ENCODE measurements around the gene PLCXD1. TPM values are rescaled to one million over a fixed set of nuclear protein-coding genes. Genes with fewer than 3 reads are reported as not detected.

The PLCXD1 gene
- total RNA-seq, 2 donors from 2014 or later: 2.2 to 3.0 TPM

DNA sequence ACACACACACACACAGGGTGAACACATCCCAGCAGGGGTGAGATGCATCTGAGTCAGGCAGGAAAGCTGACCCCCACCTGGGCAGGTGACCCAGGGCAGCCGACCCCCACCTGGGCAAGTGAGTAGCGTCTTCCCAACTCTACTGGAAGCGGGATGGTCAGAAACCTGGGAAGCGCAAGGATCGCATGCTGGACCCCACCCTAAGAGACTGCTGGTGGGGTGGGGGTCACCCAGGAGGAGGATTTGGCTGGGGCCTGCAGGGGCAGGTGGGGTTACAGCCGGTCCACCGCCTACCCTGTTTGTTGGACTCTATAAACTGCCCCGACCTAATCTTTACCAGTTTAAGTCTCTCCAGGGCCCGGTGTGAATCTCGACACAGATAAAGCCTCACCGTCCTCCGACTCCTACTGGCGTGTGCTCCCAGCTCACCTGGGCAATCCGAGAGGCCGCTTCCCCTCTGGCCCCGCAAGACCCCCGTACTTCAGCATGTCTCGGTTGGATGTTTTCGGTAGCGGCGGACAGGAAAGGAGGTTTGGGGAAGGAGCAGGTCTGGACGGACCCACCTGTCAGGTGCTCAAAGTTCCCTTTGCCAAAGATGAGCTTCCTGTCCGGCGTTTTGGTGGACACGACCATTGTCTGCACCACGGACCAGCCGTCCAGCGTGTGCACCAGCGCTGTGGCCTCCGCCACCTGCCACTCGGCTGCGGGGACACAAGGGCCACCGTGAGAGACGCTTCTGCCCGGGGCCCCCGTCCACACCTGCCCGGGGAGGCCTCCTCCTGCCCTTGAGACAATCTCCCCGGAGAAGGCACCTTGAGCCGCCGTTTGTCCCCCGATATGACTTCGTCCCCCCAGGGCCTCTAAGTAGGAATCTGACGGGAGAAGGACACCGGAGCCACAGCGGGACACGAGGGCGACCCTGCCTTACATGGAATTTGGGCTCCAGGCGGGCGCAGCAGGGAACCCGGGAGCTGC lies 35.5 kb downstream of the PLCXD1 start:
- no peak overlapping the region for H3K27ac ChIP-seq
- no peak for TF ChIP-seq CTCF (IDR thresholded peaks at IDR 0.05)

GRCh38 chrX:317424-318067 lies 36.4 kb downstream of the PLCXD1 start:
- TF ChIP-seq CTCF (IDR thresholded peaks at IDR 0.05): no peak
- Histone ChIP-seq H3K4me1 (peaks cover 0 to 26% of the 10 kb centered on the region in 2 donors), H3K27ac (peak overlapping the region; percentile 90 to 92), H3K27me3 (no peaks in the 10 kb centered on the region), H3K9me3 (no peaks in the 10 kb centered on the region), H3K36me3 (peaks cover 28% of the 10 kb centered on the region), H3K4me3 (peak overlapping the region; percentile 91 to 97)
- DNase-seq (ENCODE audit: low spot score): no peak

More for the DNA sequence above, 35.5 kb downstream of the PLCXD1 start:
- Histone ChIP-seq H3K27me3 (no peaks in the 10 kb centered on the region), H3K9me3 (no peaks in the 10 kb centered on the region), H3K36me3 (peaks cover 37% of the 10 kb centered on the region), H3K4me1 (peaks cover 0 to 26% of the 10 kb centered on the region in 2 donors), H3K4me3 (no peak overlapping the region)
- DNase-seq (ENCODE audit: low spot score): no peak

DNA sequence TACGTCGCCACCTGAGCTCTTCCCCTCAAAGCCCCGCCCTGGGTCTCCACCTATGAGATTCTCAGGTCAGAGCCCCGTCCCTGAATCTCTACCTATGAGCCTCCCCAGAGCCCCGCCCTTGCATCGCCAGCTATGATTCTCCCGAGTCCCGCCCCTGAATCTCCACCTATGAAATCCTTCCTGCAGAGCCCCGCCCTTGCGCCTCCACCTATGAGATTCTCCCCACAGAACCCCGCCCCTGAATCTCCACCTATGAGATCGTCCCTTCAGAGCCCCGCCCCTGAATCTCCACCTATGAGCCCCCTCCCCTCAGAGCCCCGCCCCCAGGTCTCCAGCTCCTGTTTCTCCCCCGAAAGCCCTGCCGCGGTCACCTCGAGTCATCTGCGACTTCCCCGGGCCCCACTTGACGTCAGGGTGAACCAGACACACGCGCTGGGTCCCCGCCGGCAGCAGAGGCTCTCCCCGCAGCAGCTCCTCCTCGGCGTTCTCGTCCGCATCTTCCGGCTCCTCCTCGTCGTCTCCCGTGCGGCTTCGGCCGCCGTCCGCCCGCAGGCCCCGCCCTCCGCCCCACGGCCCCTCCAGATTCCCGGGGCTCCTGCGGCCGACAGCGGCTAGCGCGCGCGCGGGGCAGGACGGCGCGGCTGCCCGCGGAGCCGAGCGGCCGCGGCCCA lies 37.0 kb downstream of the PLCXD1 start:
- Histone ChIP-seq H3K4me1 (peaks cover 0 to 29% of the 10 kb centered on the region in 2 donors), H3K27ac (peak overlapping the region; percentile 90 to 92), H3K27me3 (no peaks in the 10 kb centered on the region), H3K9me3 (no peaks in the 10 kb centered on the region), H3K4me3 (peak overlapping the region; percentile 91 to 97), H3K36me3 (peaks cover 21% of the 10 kb centered on the region)
- TF ChIP-seq CTCF (IDR thresholded peaks at IDR 0.05): no peak
- peak; percentile 99 for DNase-seq (ENCODE audit: low spot score)

DNA sequence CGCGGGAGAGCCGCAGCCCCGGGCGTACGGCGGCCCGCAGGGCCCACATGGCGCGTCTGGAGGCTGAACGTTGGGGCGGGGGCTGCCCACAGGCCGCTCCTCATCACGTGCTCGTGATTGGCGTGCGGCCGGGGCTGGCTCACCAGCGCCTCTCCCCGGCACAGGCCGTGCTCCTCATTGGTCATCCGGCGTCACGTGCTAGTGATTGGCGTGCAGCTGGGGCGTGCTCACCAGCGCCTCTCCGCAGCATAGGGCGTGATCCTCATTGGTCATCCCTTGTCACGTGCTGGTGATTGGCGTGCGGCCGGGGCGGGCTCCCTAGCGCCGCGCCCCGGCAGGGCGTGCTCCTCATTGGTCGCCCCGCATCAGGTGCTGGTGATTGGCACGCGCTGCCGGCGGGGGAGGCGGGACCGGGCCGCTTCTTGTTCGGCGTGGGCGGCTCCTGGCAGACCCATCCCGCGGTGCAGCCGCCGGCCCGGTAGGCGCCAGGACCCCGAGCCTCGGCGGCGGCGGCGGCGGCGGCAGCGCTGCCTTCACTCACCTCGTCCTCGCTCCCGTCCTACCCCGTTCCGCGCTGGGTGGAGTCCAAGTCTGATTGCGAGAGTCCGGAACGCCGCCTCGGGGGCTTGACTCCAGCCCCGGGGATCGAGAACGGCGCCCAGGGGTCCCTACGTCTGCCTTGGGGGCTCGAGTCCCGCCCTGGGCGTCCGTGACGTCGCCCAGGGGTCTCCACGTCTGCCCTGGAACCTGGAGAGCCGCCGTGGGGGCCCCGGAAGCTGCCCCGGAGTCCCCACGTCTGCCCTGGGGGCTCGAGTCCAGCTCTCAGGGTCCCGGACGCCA lies 37.8 kb downstream of the PLCXD1 start, which contains the start of gene GTPBP6:
TSS of gene GTPBP6 (minus strand) at position 58 of the 840 bp plus-strand sequence. CDS start at position 49, 9 bp downstream.
- Histone ChIP-seq H3K36me3 (peaks cover 15% of the 10 kb centered on the region), H3K9me3 (no peaks in the 10 kb centered on the region), H3K27ac (peak within 1 kb of the TSS; percentile 90 to 92), H3K4me1 (peaks cover 0 to 32% of the 10 kb centered on the region in 2 donors), H3K27me3 (no peaks in the 10 kb centered on the region), H3K4me3 (peak within 1 kb of the TSS; percentile 91 to 97)
- DNase-seq (ENCODE audit: low spot score): peak; percentile 100
- peak in 1 of 2 donors; percentile 39 for TF ChIP-seq CTCF (IDR thresholded peaks at IDR 0.05)

Measured in right atrium auricular region (tissue), 2 donors.